Measurements from ENCODE around the gene PLPPR3.

- TF ChIP-seq CTCF (IDR thresholded peaks at IDR 0.05; ENCODE audit: borderline replicate concordance, extremely low read depth, low read length, poor library complexity, severe bottlenecking) (no peak), EZH2 (IDR thresholded peaks at IDR 0.05; ENCODE audit: borderline replicate concordance, low read depth, low read length, severe bottlenecking) (no peak)
Measured at GRCh38 chr19:782878-783668, 38.7 kb downstream of the PLPPR3 start.
